Loucy (cell line): ENCODE results near the gene JAG1.

ENCODE experiments used
- H2AFZ ChIP-seq: fragments of 200-600 bp; sonication (generic); 2 replicates; pipeline ENCODE4 v1.6.0; 2016; ENCODE audit warnings: antibody characterized with exemption, mild to moderate bottlenecking, low read length, moderate library complexity
- H3F3A ChIP-seq: fragments of 200-600 bp; 2 replicates; pipeline ENCODE4 v1.6.0; 2016; ENCODE audit warnings: antibody characterized with exemption, low read depth, mild to moderate bottlenecking
- H3K27me3 ChIP-seq: fragments of 200-600 bp; sonication (generic); 2 replicates; pipeline ENCODE4 v1.6.1; 2014; ENCODE audit warnings: low read length, mild to moderate bottlenecking; ENCODE audit not compliant: insufficient read depth, poor library complexity, severe bottlenecking
- H3K36me3 ChIP-seq: fragments of 200-600 bp; sonication (generic); 2 replicates; pipeline ENCODE4 v1.6.1; 2016; ENCODE audit warnings: low read length; ENCODE audit not compliant: insufficient read depth
- H3K4me1 ChIP-seq: fragments of 200-600 bp; sonication (generic); 2 replicates; pipeline ENCODE4 v1.5.1; 2014; ENCODE audit warnings: low read length, mild to moderate bottlenecking; ENCODE audit not compliant: insufficient read depth, poor library complexity, severe bottlenecking
- H3K4me2 ChIP-seq: fragments of 200-600 bp; sonication (generic); 2 replicates; pipeline ENCODE4 v1.6.0; 2014; ENCODE audit warnings: antibody characterized with exemption, low read length, low read depth, mild to moderate bottlenecking; ENCODE audit not compliant: poor library complexity, severe bottlenecking
- H3K4me3 ChIP-seq: fragments of 200-600 bp; sonication (generic); 2 replicates; pipeline ENCODE4 v1.5.1; 2014; ENCODE audit warnings: low read length, mild to moderate bottlenecking, mixed read lengths; ENCODE audit not compliant: poor library complexity, severe bottlenecking
- H3K79me2 ChIP-seq: fragments of 200-600 bp; sonication (generic); 2 replicates; pipeline ENCODE4 v1.6.1; 2014; ENCODE audit warnings: low read length; ENCODE audit not compliant: insufficient read depth
- H3K9ac ChIP-seq: fragments of 200-600 bp; sonication (generic); 2 replicates; pipeline ENCODE4 v1.6.0; 2014; ENCODE audit warnings: mild to moderate bottlenecking, low read depth, low read length, moderate library complexity; ENCODE audit not compliant: poor library complexity, severe bottlenecking
- H3K9me2 ChIP-seq: fragments of 200-600 bp; sonication (generic); replicated peaks from 2 replicates; pipeline ENCODE4 v1.6.1; 2016; ENCODE audit warnings: low read depth, low read length, mixed read lengths
- H3K9me3 ChIP-seq: fragments of 200-600 bp; sonication (generic); 2 replicates; pipeline ENCODE4 v1.6.1; 2014; ENCODE audit warnings: mild to moderate bottlenecking, antibody characterized with exemption, low read length, low read depth; ENCODE audit not compliant: insufficient read depth
- H4K20me1 ChIP-seq: fragments of 200-600 bp; sonication (generic); 2 replicates; pipeline ENCODE4 v1.6.0; 2014; ENCODE audit warnings: antibody characterized with exemption, low read length, mild to moderate bottlenecking; ENCODE audit not compliant: insufficient read depth, poor library complexity, severe bottlenecking
- EZH2phosphoT487 ChIP-seq: fragments of 200-600 bp; IDR thresholded peaks from 2 replicates; pipeline ENCODE4 v1.6.1; 2018; ENCODE audit warnings: antibody characterized with exemption, mild to moderate bottlenecking, moderate library complexity, borderline replicate concordance
- TF ChIP-seq, protein P1 (sequence below): fragments of 200-600 bp; sonication (generic); conservative IDR thresholded peaks from 2 replicates; pipeline ENCODE4 v1.5.1; 2014; ENCODE audit warnings: mild to moderate bottlenecking, antibody characterized with exemption, low read length

The JAG1 gene

DNA sequence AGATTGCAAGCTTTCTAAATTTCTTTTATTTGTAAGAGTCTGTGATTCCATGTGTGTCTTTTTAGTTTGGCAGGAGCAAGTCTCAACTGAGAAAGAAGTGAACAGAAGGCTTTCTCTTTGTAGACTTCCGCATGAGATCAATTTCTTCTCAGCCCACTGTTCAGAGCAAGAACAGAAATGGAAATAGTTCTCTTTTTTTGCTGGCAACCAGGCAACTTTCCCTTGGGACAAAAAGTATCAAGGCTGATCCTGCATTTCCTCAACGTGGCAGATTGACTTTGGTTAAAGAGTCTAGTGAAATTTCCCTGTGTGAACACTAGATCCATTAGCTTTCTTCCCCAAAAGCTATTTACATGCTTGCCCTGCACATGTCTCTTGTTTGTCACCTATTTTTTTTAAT, 46.8 kb upstream of the JAG1 start:
- no peak overlapping the region for H3K4me2 ChIP-seq

GRCh38 chr20:10719740-10720385, 46.1 kb upstream of the JAG1 start:
- Histone ChIP-seq H3K79me2 (no peaks in the 10 kb centered on the region), H2AFZ (no peak overlapping the region), H3K9ac (no peak overlapping the region), H3K4me1 (no peaks in the 10 kb centered on the region), H3K9me2 (no peaks in the 10 kb centered on the region), H4K20me1 (no peaks in the 10 kb centered on the region), H3K4me2 (no peak overlapping the region), H3K36me3 (no peaks in the 10 kb centered on the region), H3K9me3 (no peaks in the 10 kb centered on the region), H3F3A (no peaks in the 10 kb centered on the region), H3K27me3 (no peaks in the 10 kb centered on the region), H3K4me3 (no peak overlapping the region)
- TF ChIP-seq EZH2phosphoT487 = no peak
- TF ChIP-seq, protein P1, sequence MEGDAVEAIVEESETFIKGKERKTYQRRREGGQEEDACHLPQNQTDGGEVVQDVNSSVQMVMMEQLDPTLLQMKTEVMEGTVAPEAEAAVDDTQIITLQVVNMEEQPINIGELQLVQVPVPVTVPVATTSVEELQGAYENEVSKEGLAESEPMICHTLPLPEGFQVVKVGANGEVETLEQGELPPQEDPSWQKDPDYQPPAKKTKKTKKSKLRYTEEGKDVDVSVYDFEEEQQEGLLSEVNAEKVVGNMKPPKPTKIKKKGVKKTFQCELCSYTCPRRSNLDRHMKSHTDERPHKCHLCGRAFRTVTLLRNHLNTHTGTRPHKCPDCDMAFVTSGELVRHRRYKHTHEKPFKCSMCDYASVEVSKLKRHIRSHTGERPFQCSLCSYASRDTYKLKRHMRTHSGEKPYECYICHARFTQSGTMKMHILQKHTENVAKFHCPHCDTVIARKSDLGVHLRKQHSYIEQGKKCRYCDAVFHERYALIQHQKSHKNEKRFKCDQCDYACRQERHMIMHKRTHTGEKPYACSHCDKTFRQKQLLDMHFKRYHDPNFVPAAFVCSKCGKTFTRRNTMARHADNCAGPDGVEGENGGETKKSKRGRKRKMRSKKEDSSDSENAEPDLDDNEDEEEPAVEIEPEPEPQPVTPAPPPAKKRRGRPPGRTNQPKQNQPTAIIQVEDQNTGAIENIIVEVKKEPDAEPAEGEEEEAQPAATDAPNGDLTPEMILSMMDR = no peak

More for the DNA sequence above, 46.8 kb upstream of the JAG1 start:
- Histone ChIP-seq H3K9ac (no peak overlapping the region), H3K79me2 (no peaks in the 10 kb centered on the region), H3K36me3 (no peaks in the 10 kb centered on the region), H3K9me2 (no peaks in the 10 kb centered on the region), H3K4me1 (no peaks in the 10 kb centered on the region), H2AFZ (no peak overlapping the region), H3F3A (no peaks in the 10 kb centered on the region), H3K27me3 (no peaks in the 10 kb centered on the region), H4K20me1 (no peaks in the 10 kb centered on the region), H3K4me3 (no peak overlapping the region), H3K9me3 (no peaks in the 10 kb centered on the region)
- TF ChIP-seq EZH2phosphoT487 = no peak
- TF ChIP-seq, protein P1 = no peak

GRCh38 chr20:10718661-10719060, 44.9 kb upstream of the JAG1 start:
- H2AFZ ChIP-seq = no peak overlapping the region
- H3K36me3 ChIP-seq = no peaks in the 10 kb centered on the region
- no peaks in the 10 kb centered on the region for H3K9me3 ChIP-seq
- no peak overlapping the region for H3K4me2 ChIP-seq
- H3K9me2 ChIP-seq = no peaks in the 10 kb centered on the region
- no peaks in the 10 kb centered on the region for H4K20me1 ChIP-seq
- H3F3A ChIP-seq = no peaks in the 10 kb centered on the region
- H3K27me3 ChIP-seq = no peaks in the 10 kb centered on the region
- H3K4me3 ChIP-seq = no peak overlapping the region
- no peaks in the 10 kb centered on the region for H3K79me2 ChIP-seq
- no peak overlapping the region for H3K9ac ChIP-seq
- TF ChIP-seq EZH2phosphoT487 = no peak
- TF ChIP-seq, protein P1 = no peak
- no peaks in the 10 kb centered on the region for H3K4me1 ChIP-seq
